Esophagus muscularis mucosa (tissue), 4 donors: ENCODE data around the gene TK1.

Experiments used
- CTCF ChIP-seq, 3 experiments: fragments of 200-600 bp in 2 of 3; fragments of 450-650 bp in 1 of 3; sonication (generic) in 2 of 3; IDR thresholded peaks; one replicate each; pipeline ENCODE4 v1.5.1; 2017 to 2019; ENCODE audit warnings: antibody characterized with exemption in 3 of 3, mild to moderate bottlenecking in 2 of 3, moderate library complexity in 1 of 3
- EP300 ChIP-seq: sonication (generic); formaldehyde crosslinking; IDR thresholded peaks from one replicate; pipeline ENCODE4 v1.6.1; 2017; ENCODE audit warnings: antibody characterized with exemption
- POLR2A ChIP-seq: fragments of 450-650 bp; IDR thresholded peaks from one replicate; pipeline ENCODE4 v1.6.1; 2017; ENCODE audit warnings: antibody characterized with exemption, moderate library complexity, mild to moderate bottlenecking, low read depth

- TF ChIP-seq CTCF (IDR thresholded peaks at IDR 0.05) (no peak), EP300 (no peak), POLR2A (no peak)
Observed at GRCh38 chr17:78219396-78220150, 32.7 kb upstream of the TK1 start.
